ENCODE results near the gene BCL10. TPM values are rescaled to one million over a fixed set of nuclear protein-coding genes. Genes with fewer than 3 reads are reported as not detected.

Gene BCL10
- total and polyA plus RNA-seq, 2 of the 8 experiments (the other 6 are each of a cell fraction or from before 2014, with no cell fraction given), result 7.4 to 29.6 TPM

DNA sequence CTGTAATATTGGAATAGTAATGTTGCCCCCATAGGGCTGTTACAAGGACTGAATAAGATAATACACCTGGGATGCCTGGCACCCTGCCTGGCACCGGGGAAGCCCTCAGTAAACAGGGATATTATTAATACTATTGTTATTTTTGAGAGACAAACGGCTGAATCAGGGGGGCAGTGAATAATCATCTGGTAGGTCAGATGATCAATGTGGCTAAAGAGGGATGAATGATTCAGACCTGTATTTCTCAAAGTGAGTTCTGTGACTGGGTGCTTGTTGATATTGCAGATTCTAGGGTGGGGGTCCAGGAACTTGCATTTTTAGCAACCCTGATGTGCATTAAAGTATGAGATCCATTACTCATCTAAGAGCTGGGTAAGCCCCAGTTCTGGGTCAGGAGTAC is 46.2 kb upstream of the BCL10 start:
- no peak for FAIRE-seq
- H2BK120ac ChIP-seq (replicated peaks; ENCODE audit: low read depth, low read length), result no peak overlapping the region
- ChIA-PET POLR2A (ENCODE audit: partially characterized antibody) (no interaction called here), CTCF (ENCODE audit: partially characterized antibody) (interaction anchor here (1.0 to 1.6 kb wide), 2 partner anchors 39 to 95 kb away, joined by 3 to 4 read pairs; no protein-coding TSS in a partner anchor)
- no peaks in the 10 kb centered on the region for H3K23me2 ChIP-seq (ENCODE audit: low read depth, low read length)
- no peak overlapping the region for H3K14ac ChIP-seq (ENCODE audit: insufficient read length)
- H3K9ac ChIP-seq (replicated peaks in 1 of 4; ENCODE audit: extremely low read depth in 1 of 4, low read depth in 3 of 4, low read length in 3 of 4), result no peak overlapping the region
- TF ChIP-seq HDAC6 (IDR thresholded peaks at IDR 0.05; ENCODE audit: low read depth, low read length), result no peak
- no peak for TF ChIP-seq SIRT6 (IDR thresholded peaks at IDR 0.05; ENCODE audit: low read length)
- no peak for TF ChIP-seq KDM5A (IDR thresholded peaks at IDR 0.05; ENCODE audit: low read length)
- TF ChIP-seq SP4 (IDR thresholded peaks at IDR 0.05; ENCODE audit: low read length), result no peak
- no peak overlapping the region for H2AK5ac ChIP-seq (ENCODE audit: low read depth, low read length)
- H3K56ac ChIP-seq (replicated peaks; ENCODE audit: insufficient read length, low read depth, low read length), result no peak overlapping the region
- H3K27me3 ChIP-seq (replicated peaks in 1 of 4; ENCODE audit: control insufficient read depth in 3 of 4, extremely low read depth in 1 of 4, insufficient read depth in 3 of 4, low read length in 3 of 4), result no peaks in the 10 kb centered on the region
- no peak for DNase-seq (ENCODE audit: low read depth in 1 of 2, low spot score in 2 of 2)
- WGBS, 2 experiments (ENCODE audit: extremely low coverage in 1 of 2, insufficient coverage in 1 of 2, insufficient read length in 1 of 2, insufficient replicate concordance in 2 of 2, low coverage in 1 of 2, low lambda C conversion rate in 2 of 2, missing lambda C conversion rate in 1 of 2), result 88% methylated on average over 2 of the region's 2 CpGs; no CpG with 5 or more reads in 1 of the 2 experiments
- no peak overlapping the region for H4K5ac ChIP-seq (ENCODE audit: insufficient read length, low read depth, low read length)
- no peak overlapping the region for H4K91ac ChIP-seq (replicated peaks; ENCODE audit: insufficient read length, low read length)
- no peak overlapping the region for H4K8ac ChIP-seq (ENCODE audit: extremely low read depth, insufficient read depth, low read length)
- H2BK20ac ChIP-seq (ENCODE audit: low read length), result no peak overlapping the region
- H3K23ac ChIP-seq (ENCODE audit: insufficient read length), result no peak overlapping the region
- H3K27ac ChIP-seq (ENCODE audit: low read depth, low read length), result no peak overlapping the region
- no peak overlapping the region for H3K4ac ChIP-seq (replicated peaks; ENCODE audit: insufficient read length, low read depth, low read length)
- H3K79me2 ChIP-seq (ENCODE audit: control insufficient read depth in 1 of 2, insufficient read depth in 2 of 2, low read length in 2 of 2), result no peaks in the 10 kb centered on the region
- no peaks in the 10 kb centered on the region; a peak in 1 of 8 replicates for H3K36me3 ChIP-seq (ENCODE audit: control insufficient read depth in 2 of 4, insufficient read depth in 4 of 4, low read length in 3 of 4)
- no peak overlapping the region for H2AFZ ChIP-seq (ENCODE audit: low read length)
- H3K4me1 ChIP-seq (replicated peaks in 1 of 4; ENCODE audit: control insufficient read depth in 3 of 4, insufficient read depth in 4 of 4, low read length in 3 of 4), result peaks cover 0 to 8% (median 2%) of the 10 kb centered on the region in 4 experiments; a peak in 4 of 7 replicates
- H3K4me3 ChIP-seq (ENCODE audit: extremely low read depth in 1 of 4, insufficient read depth in 2 of 4, low read depth in 3 of 4, low read length in 4 of 4), result no peak overlapping the region
- H3K9me3 ChIP-seq (ENCODE audit: insufficient read depth in 2 of 2, low read depth in 1 of 2, low read length in 1 of 2), result no peaks in the 10 kb centered on the region
- no peak overlapping the region for H2BK12ac ChIP-seq (ENCODE audit: low read depth, low read length)
- H3K18ac ChIP-seq (ENCODE audit: extremely low read depth, low read length), result no peak overlapping the region
- no peaks in the 10 kb centered on the region for H4K20me1 ChIP-seq (replicated peaks in 1 of 2; ENCODE audit: control insufficient read depth in 1 of 2, insufficient read depth in 2 of 2, low read length in 2 of 2)
- H3K4me2 ChIP-seq (ENCODE audit: insufficient read depth in 1 of 2, low read depth in 2 of 2, low read length in 2 of 2), result no peak overlapping the region
- H3K79me1 ChIP-seq (ENCODE audit: low read depth, low read length), result no peaks in the 10 kb centered on the region
- H2BK5ac ChIP-seq (ENCODE audit: low read depth, low read length), result no peak overlapping the region
- no peak overlapping the region for H2BK15ac ChIP-seq (ENCODE audit: low read length)

All from H1 (cell line).